OCI-LY1 (cell line): ENCODE measurements around the gene DTX3L.

ENCODE experiments used
- H2AFZ ChIP-seq: fragments of 200-600 bp; sonication (generic), shearing (Covaris generic); 2 replicates; pipeline ENCODE4 v1.6.0; 2014; ENCODE audit warnings: antibody characterized with exemption, mild to moderate bottlenecking, low read length
- H3F3A ChIP-seq: fragments of 200-600 bp; sonication (generic), shearing (Covaris generic); 2 replicates; pipeline ENCODE4 v1.6.0; 2014; ENCODE audit warnings: mild to moderate bottlenecking, antibody characterized with exemption, low read length, moderate library complexity; ENCODE audit not compliant: insufficient read depth
- H3K27ac ChIP-seq: fragments of 200-600 bp; sonication (generic); 2 replicates; pipeline ENCODE4 v1.5.1; 2014; ENCODE audit warnings: low read length, mixed run types, mild to moderate bottlenecking, low read depth; ENCODE audit not compliant: poor library complexity, severe bottlenecking
- H3K27me3 ChIP-seq: fragments of 200-600 bp; sonication (generic); 2 replicates; pipeline ENCODE4 v1.6.0; 2014; ENCODE audit warnings: antibody characterized with exemption, mild to moderate bottlenecking, low read length, moderate library complexity; ENCODE audit not compliant: insufficient read depth
- H3K36me3 ChIP-seq: fragments of 200-600 bp; sonication (generic); 2 replicates; pipeline ENCODE4 v1.6.1; 2014; ENCODE audit warnings: mild to moderate bottlenecking, antibody characterized with exemption, low read length, moderate library complexity, mixed read lengths; ENCODE audit not compliant: insufficient read depth
- H3K4me1 ChIP-seq: fragments of 200-600 bp; sonication (generic); 2 replicates; pipeline ENCODE4 v1.5.1; 2014; ENCODE audit warnings: mild to moderate bottlenecking, low read length, moderate library complexity; ENCODE audit not compliant: insufficient read depth, severe bottlenecking
- H3K4me2 ChIP-seq: fragments of 200-600 bp; sonication (generic), shearing (Covaris generic); 2 replicates; pipeline ENCODE4 v1.6.1; 2014; ENCODE audit warnings: low read length
- H3K4me3 ChIP-seq: fragments of 200-600 bp; sonication (generic); 2 replicates; pipeline ENCODE4 v1.5.1; 2014; ENCODE audit warnings: low read length, low read depth, mild to moderate bottlenecking, mixed read lengths; ENCODE audit not compliant: poor library complexity, severe bottlenecking
- H3K79me2 ChIP-seq: fragments of 200-600 bp; shearing (Covaris generic); 2 replicates; pipeline ENCODE4 v1.6.1; 2016; ENCODE audit warnings: mixed run types, low read length, mixed read lengths; ENCODE audit not compliant: insufficient read depth
- H3K9ac ChIP-seq: fragments of 200-600 bp; sonication (generic), shearing (Covaris generic); 2 replicates; pipeline ENCODE4 v1.6.1; 2014; ENCODE audit warnings: mild to moderate bottlenecking, low read length, mixed read lengths
- H3K9me2 ChIP-seq: fragments of 200-600 bp; sonication (generic), shearing (Covaris generic); 2 replicates; pipeline ENCODE4 v1.6.1; 2014; ENCODE audit warnings: low read depth, mild to moderate bottlenecking, low read length, mixed read lengths
- H3K9me3 ChIP-seq: fragments of 200-600 bp; shearing (Covaris generic); 2 replicates; pipeline ENCODE4 v1.6.1; 2014; ENCODE audit warnings: low read length, mixed read lengths
- H4K20me1 ChIP-seq: fragments of 200-600 bp; sonication (generic), shearing (Covaris generic); 2 replicates; pipeline ENCODE4 v1.6.0; 2016; ENCODE audit warnings: mild to moderate bottlenecking, low read length; ENCODE audit not compliant: insufficient read depth
- EZH2 ChIP-seq: fragments of 200-600 bp; sonication (generic), shearing (Covaris generic); IDR thresholded peaks from 2 replicates; pipeline ENCODE4 v1.8.0; 2017; ENCODE audit warnings: borderline replicate concordance, mixed run types, mild to moderate bottlenecking, antibody characterized with exemption, low read length, moderate library complexity, mixed read lengths
- TF ChIP-seq, protein P1 (sequence below): fragments of 200-600 bp; sonication (generic), shearing (Covaris generic); IDR thresholded peaks from 2 replicates; pipeline ENCODE4 v1.5.1; 2017; ENCODE audit warnings: mild to moderate bottlenecking, antibody characterized with exemption, low read length, moderate library complexity, mixed read lengths

The DTX3L gene

DNA sequence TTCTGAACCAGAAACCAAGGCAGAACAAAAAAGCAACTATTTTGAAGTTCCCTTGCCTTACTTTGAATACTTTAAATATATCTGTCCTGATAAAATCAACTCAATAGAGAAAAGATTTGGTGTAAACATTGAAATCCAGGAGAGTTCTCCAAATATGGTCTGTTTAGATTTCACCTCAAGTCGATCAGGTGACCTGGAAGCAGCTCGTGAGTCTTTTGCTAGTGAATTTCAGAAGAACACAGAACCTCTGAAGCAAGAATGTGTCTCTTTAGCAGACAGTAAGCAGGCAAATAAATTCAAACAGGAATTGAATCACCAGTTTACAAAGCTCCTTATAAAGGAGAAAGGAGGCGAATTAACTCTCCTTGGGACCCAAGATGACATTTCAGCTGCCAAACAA is 4.6 kb downstream of the DTX3L start:
- H3K79me2 ChIP-seq = no peaks in the 10 kb centered on the region
- TF ChIP-seq, protein P1, sequence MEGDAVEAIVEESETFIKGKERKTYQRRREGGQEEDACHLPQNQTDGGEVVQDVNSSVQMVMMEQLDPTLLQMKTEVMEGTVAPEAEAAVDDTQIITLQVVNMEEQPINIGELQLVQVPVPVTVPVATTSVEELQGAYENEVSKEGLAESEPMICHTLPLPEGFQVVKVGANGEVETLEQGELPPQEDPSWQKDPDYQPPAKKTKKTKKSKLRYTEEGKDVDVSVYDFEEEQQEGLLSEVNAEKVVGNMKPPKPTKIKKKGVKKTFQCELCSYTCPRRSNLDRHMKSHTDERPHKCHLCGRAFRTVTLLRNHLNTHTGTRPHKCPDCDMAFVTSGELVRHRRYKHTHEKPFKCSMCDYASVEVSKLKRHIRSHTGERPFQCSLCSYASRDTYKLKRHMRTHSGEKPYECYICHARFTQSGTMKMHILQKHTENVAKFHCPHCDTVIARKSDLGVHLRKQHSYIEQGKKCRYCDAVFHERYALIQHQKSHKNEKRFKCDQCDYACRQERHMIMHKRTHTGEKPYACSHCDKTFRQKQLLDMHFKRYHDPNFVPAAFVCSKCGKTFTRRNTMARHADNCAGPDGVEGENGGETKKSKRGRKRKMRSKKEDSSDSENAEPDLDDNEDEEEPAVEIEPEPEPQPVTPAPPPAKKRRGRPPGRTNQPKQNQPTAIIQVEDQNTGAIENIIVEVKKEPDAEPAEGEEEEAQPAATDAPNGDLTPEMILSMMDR = no peak
- no peak for TF ChIP-seq EZH2

DNA sequence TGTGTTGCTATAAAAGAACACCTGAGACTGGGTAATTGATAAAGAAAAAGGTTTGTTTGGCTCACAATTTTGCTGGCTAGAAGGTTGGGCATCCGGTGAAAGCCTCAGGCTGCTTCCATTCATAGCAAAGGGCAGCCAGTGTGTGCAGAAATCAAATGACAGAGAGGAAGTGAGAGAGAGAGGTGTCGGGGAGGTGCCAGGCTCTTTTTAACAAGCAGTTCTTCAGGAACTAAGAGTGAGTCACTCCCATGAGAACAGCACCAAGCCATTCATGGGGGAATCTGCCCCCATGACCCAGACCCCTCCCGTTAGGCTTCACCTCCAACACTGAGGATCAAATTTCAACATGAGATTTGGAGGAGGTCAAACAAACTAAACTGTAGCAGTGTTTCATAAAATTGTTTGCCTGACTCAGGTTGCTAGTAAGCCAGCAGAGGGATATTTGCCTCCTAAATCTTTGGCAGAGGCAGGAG is 8.8 kb downstream of the DTX3L start:
- H3K36me3 ChIP-seq = 0 out of 2 replicates have a peak, but pooled peaks cover 4% of the 10 kb centered on the region
- no peak overlapping the region for H3K27ac ChIP-seq
- H3K27me3 ChIP-seq = no peaks in the 10 kb centered on the region
- no peaks in the 10 kb centered on the region for H4K20me1 ChIP-seq
- no peak overlapping the region for H3K9ac ChIP-seq
- H2AFZ ChIP-seq = no peak overlapping the region
- no peaks in the 10 kb centered on the region for H3F3A ChIP-seq
- no peaks in the 10 kb centered on the region for H3K79me2 ChIP-seq
- H3K4me2 ChIP-seq = no peak overlapping the region
- peaks cover 49% of the 10 kb centered on the region for H3K4me1 ChIP-seq
- H3K9me3 ChIP-seq = no peaks in the 10 kb centered on the region
- no peaks in the 10 kb centered on the region for H3K9me2 ChIP-seq
- TF ChIP-seq, protein P1 = no peak
- no peak for TF ChIP-seq EZH2
- H3K4me3 ChIP-seq = no peak overlapping the region

More for the DNA sequence above, 4.6 kb downstream of the DTX3L start:
- no peak overlapping the region for H2AFZ ChIP-seq
- peaks cover 35% of the 10 kb centered on the region for H3K4me1 ChIP-seq
- H3K36me3 ChIP-seq = 0 out of 2 replicates have a peak, but pooled peaks cover 4% of the 10 kb centered on the region
- no peaks in the 10 kb centered on the region for H3F3A ChIP-seq
- H3K27me3 ChIP-seq = no peaks in the 10 kb centered on the region
- H4K20me1 ChIP-seq = no peaks in the 10 kb centered on the region
- H3K27ac ChIP-seq = no peak overlapping the region
- no peak overlapping the region for H3K4me3 ChIP-seq
- no peaks in the 10 kb centered on the region for H3K9me2 ChIP-seq
- no peak overlapping the region for H3K4me2 ChIP-seq
- H3K9ac ChIP-seq = no peak overlapping the region
- no peaks in the 10 kb centered on the region for H3K9me3 ChIP-seq

DNA sequence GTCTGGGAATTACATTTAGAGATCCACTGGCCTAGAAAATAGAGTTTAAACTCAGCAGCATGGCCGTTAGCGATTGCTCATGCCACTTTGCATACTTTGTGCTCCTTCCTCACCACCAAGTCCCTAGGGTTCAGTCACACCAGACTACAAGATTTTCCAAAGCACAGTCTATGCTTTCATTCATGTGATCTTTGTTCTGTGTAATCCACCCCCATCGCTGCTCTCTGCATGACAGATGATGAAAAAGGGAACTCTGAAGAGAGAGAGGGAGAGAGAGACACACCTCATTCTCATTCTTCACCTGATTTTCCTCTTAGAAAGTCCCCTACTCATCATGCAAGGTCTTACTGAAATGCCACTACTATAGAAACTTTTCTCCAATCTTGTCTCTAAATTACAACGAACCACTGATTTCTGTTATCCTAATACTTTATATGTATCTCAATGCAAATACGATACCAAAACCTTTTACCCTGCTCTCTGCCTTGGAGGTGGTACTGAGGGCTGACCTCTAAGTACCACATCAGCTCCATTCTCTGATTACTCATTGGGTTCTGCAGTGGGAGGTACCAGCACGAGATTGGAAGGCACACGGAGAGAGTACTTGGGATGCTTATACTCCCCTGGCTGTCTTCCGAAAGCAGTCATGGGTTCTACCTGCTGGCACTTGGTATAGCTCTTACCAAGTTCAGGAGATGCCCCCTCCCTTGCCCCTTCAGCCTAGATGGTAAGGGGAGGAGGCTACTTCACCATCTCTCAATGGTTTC is 12.2 kb downstream of the DTX3L start:
- Histone ChIP-seq H3K9ac (peak overlapping the region; percentile 34; the same call in 1 of the 2 replicates), H3K27me3 (no peaks in the 10 kb centered on the region), H3K4me2 (peak overlapping the region; percentile 77), H3K36me3 (no peaks in the 10 kb centered on the region), H2AFZ (no peak overlapping the region), H3K4me3 (peak overlapping the region; percentile 25), H3F3A (no peaks in the 10 kb centered on the region), H3K9me2 (no peaks in the 10 kb centered on the region), H3K9me3 (peaks cover 4% of the 10 kb centered on the region), H3K27ac (peak overlapping the region; percentile 87), H3K4me1 (peaks cover 51% of the 10 kb centered on the region), H4K20me1 (no peaks in the 10 kb centered on the region), H3K79me2 (no peaks in the 10 kb centered on the region)
- TF ChIP-seq, protein P1 = no peak
- TF ChIP-seq EZH2 = no peak
